Measurements from ENCODE around the gene RORB.

RORB gene

GRCh38 chr9:74609671-74610405 is 112.7 kb downstream of the RORB start:
- no peak for DNase-seq

GRCh38 chr9:74610523-74611061 is 113.5 kb downstream of the RORB start:
- no peak for DNase-seq

- no peak for DNase-seq
Measured at GRCh38 chr9:74630228-74630627, 133.1 kb downstream of the RORB start.

- DNase-seq = no peak
Measured at GRCh38 chr9:74639112-74639511, 142.0 kb downstream of the RORB start.

- no peak for DNase-seq
Measured at GRCh38 chr9:74642376-74642775, 145.2 kb downstream of the RORB start.

GRCh38 chr9:74643303-74643923 is 146.3 kb downstream of the RORB start:
- DNase-seq = no peak

GRCh38 chr9:74644023-74644422 is 146.9 kb downstream of the RORB start:
- DNase-seq = no peak

- no peak for DNase-seq
Measured at GRCh38 chr9:74645007-74645639, 148.0 kb downstream of the RORB start.

- DNase-seq = no peak
Measured at GRCh38 chr9:74653410-74654080, 156.4 kb downstream of the RORB start.

GRCh38 chr9:74662674-74663073 is 165.5 kb downstream of the RORB start:
- no peak for DNase-seq

- DNase-seq = peak; percentile 83
Measured at GRCh38 chr9:74663439-74663838, 166.3 kb downstream of the RORB start.

GRCh38 chr9:74666625-74667316 is 169.6 kb downstream of the RORB start:
- peak; percentile 73 for DNase-seq

GRCh38 chr9:74672237-74672636 is 175.1 kb downstream of the RORB start:
- DNase-seq = peak; percentile 45

- DNase-seq = no peak
Measured at GRCh38 chr9:74674077-74674476, 176.9 kb downstream of the RORB start.

GRCh38 chr9:74681906-74682305 is 184.8 kb downstream of the RORB start:
- peak; percentile 90 for DNase-seq

GRCh38 chr9:74683322-74683721 is 186.2 kb downstream of the RORB start:
- DNase-seq = no peak

- no peak for DNase-seq
Measured at GRCh38 chr9:74691058-74691457, 193.9 kb downstream of the RORB start.

- DNase-seq = no peak
Measured at GRCh38 chr9:74696520-74696919, 199.4 kb downstream of the RORB start.

- no peak for DNase-seq
Measured at GRCh38 chr9:74697535-74697934, 200.4 kb downstream of the RORB start.

- DNase-seq = no peak
Measured at GRCh38 chr9:74711341-74711740, 214.2 kb downstream of the RORB start.

GRCh38 chr9:74718709-74719108 is 221.6 kb downstream of the RORB start:
- no peak for DNase-seq

- no peak for DNase-seq
Measured at GRCh38 chr9:74719306-74719705, 222.2 kb downstream of the RORB start.
